PFSK-1 (cell line): ENCODE data around the gene DDI2.

Source experiments
- REST ChIP-seq, 2 experiments: IDR thresholded peaks; 2 replicates each; pipeline versions ENCODE4 v1.6.1 to v1.8.0; 2011 to 2012; ENCODE audit warnings: low read depth in 2 of 2, low read length in 2 of 2, control low read depth in 1 of 2, inconsistent platforms in 1 of 2, mild to moderate bottlenecking in 1 of 2, moderate library complexity in 1 of 2; ENCODE audit not compliant: insufficient read depth in 1 of 2
- TAF1 ChIP-seq: IDR thresholded peaks from 2 replicates; pipeline ENCODE4 v1.6.1; 2012; ENCODE audit warnings: low read length, control low read depth, borderline replicate concordance; ENCODE audit not compliant: insufficient read depth

GRCh38 chr1:15704526-15705183 is 87.4 kb downstream of the DDI2 start:
- TF ChIP-seq REST (IDR thresholded peaks at IDR 0.05; ENCODE audit: insufficient read depth in 1 of 2, low read depth in 2 of 2, low read length in 2 of 2) (no peak), TAF1 (no peak)
